A549 (cell line): ENCODE measurements around the gene RPS6KB1. TPM values are rescaled to one million over a fixed set of nuclear protein-coding genes. Genes with fewer than 3 reads are reported as not detected.
"Not testable (repeated sequence)": the region's sequence is repeated elsewhere in the genome, so short reads cannot be mapped to it uniquely, and the experiment has no call there.

Source experiments
- ATAC-seq, 2 experiments: fragments of 200-7000 bp in 1 of 2; fragments of >200 bp in 1 of 2; cut with Nextera tagmentation in 1 of 2; cut with Tn5 transposase in 1 of 2; 3 replicates each; pipeline versions ENCODE4 v1.8.0 to v1.9.1; 2018 to 2020; ENCODE audit warnings: mild to moderate bottlenecking in 1 of 2, moderate library complexity in 1 of 2
- CTCF ChIA-PET: fragments of 300-600 bp; sonication (Branson Sonifier 250); formaldehyde crosslinking; extraction: SDS; loops from one replicate; lab custom pipeline; 2021; ENCODE audit warnings: antibody characterized with exemption, inconsistent platforms; lab: Yijun Ruan, JAX
- POLR2A ChIA-PET: fragments of 350-600 bp; formaldehyde crosslinking; extraction: SDS; loops from one replicate; lab custom pipeline; 2021; ENCODE audit warnings: antibody characterized with exemption, inconsistent platforms; lab: Yijun Ruan, JAX
- DNase-seq, 2 experiments: peaks; one replicate each; pipeline versions ENCODE4 v3.0.0 to v3.0.0-alpha.2; 2011 to 2016; ENCODE audit warnings: low read depth in 1 of 2, low spot score in 1 of 2
- FAIRE-seq: peaks from 2 replicates; lab custom pipeline; 2011; peaks lifted over from hg19 to GRCh38; lab: Jason Lieb, UNC
- H3K27ac ChIP-seq, 2 experiments: fragments of >200 bp; sonication (Bioruptor Twin); formaldehyde crosslinking; 3 replicates each; pipeline ENCODE4 v1.5.1; 2016 to 2017
- H3K4me1 ChIP-seq: fragments of >200 bp; sonication (Bioruptor Twin); formaldehyde crosslinking; 3 replicates; pipeline ENCODE4 v1.6.1; 2016
- H3K4me2 ChIP-seq: fragments of >200 bp; sonication (Bioruptor Twin); formaldehyde crosslinking; 3 replicates; pipeline ENCODE4 v1.6.1; 2016
- H3K4me3 ChIP-seq: fragments of >200 bp; sonication (Bioruptor Twin); formaldehyde crosslinking; 3 replicates; pipeline ENCODE4 v1.5.1; 2016
- H3K9me3 ChIP-seq: fragments of >200 bp; sonication (Bioruptor Twin); formaldehyde crosslinking; 3 replicates; pipeline ENCODE4 v1.6.1; 2016
- EHF ChIP-seq: fragments of 250-450 bp; sonication (Bioruptor Pico); IDR thresholded peaks from 2 replicates; pipeline ENCODE4 v1.5.0; 2020; ENCODE audit warnings: mild to moderate bottlenecking
- GATA3 ChIP-seq: IDR thresholded peaks from 2 replicates; pipeline ENCODE4 v1.6.1; 2012; ENCODE audit warnings: borderline replicate concordance
- HOXA7 ChIP-seq: fragments of 250-450 bp; sonication (Bioruptor Pico); IDR thresholded peaks from 2 replicates; pipeline ENCODE4 v1.5.0; 2020; ENCODE audit warnings: mild to moderate bottlenecking, moderate library complexity
- HOXB13 ChIP-seq: fragments of 250-450 bp; sonication (Bioruptor Pico); IDR thresholded peaks from 2 replicates; pipeline ENCODE4 v1.5.0; 2020; ENCODE audit warnings: low read depth, mild to moderate bottlenecking, moderate library complexity
- JUN ChIP-seq, 2 experiments: fragments of >200 bp; sonication (Bioruptor Twin); formaldehyde crosslinking; IDR thresholded peaks; 2 replicates in 1 of 2; 3 replicates in 1 of 2; pipeline ENCODE4 v1.6.1; 2016 to 2017
- NR3C1 ChIP-seq: fragments of >200 bp; sonication (Bioruptor Twin); formaldehyde crosslinking; IDR thresholded peaks from 3 replicates; pipeline ENCODE4 v1.6.1; 2017
- TFCP2L1 ChIP-seq: fragments of 250-450 bp; sonication (Bioruptor Pico); IDR thresholded peaks from 2 replicates; pipeline ENCODE4 v1.5.0; 2021; ENCODE audit warnings: mild to moderate bottlenecking
- ZNF302 ChIP-seq: fragments of 250-450 bp; sonication (Bioruptor Pico); IDR thresholded peaks from 2 replicates; pipeline ENCODE4 v1.9.0; 2021; ENCODE audit warnings: inconsistent platforms, mild to moderate bottlenecking, moderate library complexity
- ZSCAN20 ChIP-seq: fragments of 250-450 bp; sonication (Bioruptor Pico); IDR thresholded peaks from 2 replicates; pipeline ENCODE4 v1.8.0; 2022; ENCODE audit warnings: mild to moderate bottlenecking, moderate library complexity
- WGBS: methylation state at CpG from one replicate; pipeline ENCODE4 v1.1.6; 2017; ENCODE audit errors: missing lambda C conversion rate; 5-methylcytosine and 5-hydroxymethylcytosine counted together
- polyA plus RNA-seq, 4 experiments: library from polyadenylated mRNA; depleted of rRNA in 3 of 4; stranded (reverse); fragments of >200 nt; fragmentation: RNase III in 1 of 4; extraction: RNeasy Plus Mini Kit Qiagen cat#74134 plus additional on column Dnase treatment in 1 of 4; gene quantifications; 2 replicates in 3 of 4; 3 replicates in 1 of 4; pipeline ENCODE4 v1.2.3, GENCODE V29; 2011 to 2017
- TF ChIP-seq, protein P1 (sequence below): fragments of >200 bp; sonication (Bioruptor Twin); formaldehyde crosslinking; IDR thresholded peaks from 2 replicates; pipeline ENCODE4 v1.6.1; 2016
- TF ChIP-seq, protein P2 (sequence below): fragments of 250-450 bp; sonication (Bioruptor Pico); IDR thresholded peaks from 2 replicates; pipeline ENCODE4 v1.5.0; 2021; ENCODE audit warnings: mild to moderate bottlenecking, moderate library complexity, borderline replicate concordance

RPS6KB1 gene
- polyA plus RNA-seq, 2 of the 4 experiments (the other 2 are of a cell fraction): 57.3 to 81.7 TPM

DNA sequence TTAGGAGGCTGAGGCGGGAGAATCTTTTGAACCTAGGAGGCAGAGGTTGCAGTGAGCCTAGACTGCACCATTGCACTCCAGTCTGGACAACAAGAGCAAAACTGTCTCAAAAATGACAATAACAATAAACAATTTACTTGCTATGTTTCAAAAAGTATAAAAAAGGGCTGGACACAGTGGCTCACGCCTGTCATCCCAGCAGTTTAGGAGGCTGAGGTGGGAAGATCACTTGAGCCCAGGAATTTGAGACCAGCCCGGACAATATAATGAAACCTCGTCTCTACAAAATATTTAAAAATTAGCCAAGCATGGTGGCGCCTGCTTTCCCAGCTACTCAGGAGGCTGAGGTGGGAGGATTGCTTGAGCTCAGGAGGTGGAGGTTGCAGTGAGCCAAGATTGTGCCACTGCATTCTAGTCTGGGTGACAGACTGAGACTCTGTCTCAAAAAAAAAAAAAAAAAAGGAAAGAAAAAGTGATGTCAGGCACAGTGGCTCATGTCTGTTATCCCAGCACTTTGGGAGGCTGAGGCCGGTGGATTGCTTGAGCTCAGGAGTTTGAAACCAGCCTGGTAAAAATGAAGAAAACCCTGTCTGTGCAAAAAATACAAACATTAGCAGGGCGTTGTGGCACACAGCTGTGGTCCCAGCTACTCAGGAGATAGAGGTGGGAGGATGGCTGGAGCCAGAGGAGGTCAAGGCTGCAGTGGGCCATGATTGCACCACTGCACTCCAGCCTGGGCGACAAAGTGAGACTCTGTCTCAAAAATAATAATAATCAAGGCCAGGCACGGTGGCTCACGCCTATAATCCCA lies 38.8 kb upstream of the RPS6KB1 start:
- not testable (repeated sequence) for H3K9me3 ChIP-seq, ATAC-seq, FAIRE-seq, DNase-seq, H3K4me3 ChIP-seq
- POLR2A ChIA-PET: interaction anchor here (0.6 to 1.2 kb wide), 8 partner anchors 23 to 705 kb away, joined by 3 to 15 read pairs (median 4); partner anchors contain the start of gene CLTC
- Histone ChIP-seq H3K4me1 (peaks cover 96% of the 10 kb centered on the region), H3K27ac (peak overlapping the region; percentile 91 to 96), H3K4me2 (peak overlapping the region; percentile 61)
- 72% methylated on average over 10 of the region's 10 CpGs for WGBS
- peak; percentile 84; the same call in 1 of the 2 replicates for TF ChIP-seq ZSCAN20
- TF ChIP-seq ZNF302: peak; percentile 36; the same call in 1 of the 2 replicates
- peak; percentile 69 for TF ChIP-seq EHF
- 0 out of 2 replicates have a peak, but pooled peaks have one; percentile 3 for TF ChIP-seq TFCP2L1
- CTCF ChIA-PET: interaction anchor here (0.6 to 2.4 kb wide), 20 partner anchors 8 to 524 kb away, joined by 3 to 17 read pairs (median 4); no protein-coding TSS in a partner anchor

DNA sequence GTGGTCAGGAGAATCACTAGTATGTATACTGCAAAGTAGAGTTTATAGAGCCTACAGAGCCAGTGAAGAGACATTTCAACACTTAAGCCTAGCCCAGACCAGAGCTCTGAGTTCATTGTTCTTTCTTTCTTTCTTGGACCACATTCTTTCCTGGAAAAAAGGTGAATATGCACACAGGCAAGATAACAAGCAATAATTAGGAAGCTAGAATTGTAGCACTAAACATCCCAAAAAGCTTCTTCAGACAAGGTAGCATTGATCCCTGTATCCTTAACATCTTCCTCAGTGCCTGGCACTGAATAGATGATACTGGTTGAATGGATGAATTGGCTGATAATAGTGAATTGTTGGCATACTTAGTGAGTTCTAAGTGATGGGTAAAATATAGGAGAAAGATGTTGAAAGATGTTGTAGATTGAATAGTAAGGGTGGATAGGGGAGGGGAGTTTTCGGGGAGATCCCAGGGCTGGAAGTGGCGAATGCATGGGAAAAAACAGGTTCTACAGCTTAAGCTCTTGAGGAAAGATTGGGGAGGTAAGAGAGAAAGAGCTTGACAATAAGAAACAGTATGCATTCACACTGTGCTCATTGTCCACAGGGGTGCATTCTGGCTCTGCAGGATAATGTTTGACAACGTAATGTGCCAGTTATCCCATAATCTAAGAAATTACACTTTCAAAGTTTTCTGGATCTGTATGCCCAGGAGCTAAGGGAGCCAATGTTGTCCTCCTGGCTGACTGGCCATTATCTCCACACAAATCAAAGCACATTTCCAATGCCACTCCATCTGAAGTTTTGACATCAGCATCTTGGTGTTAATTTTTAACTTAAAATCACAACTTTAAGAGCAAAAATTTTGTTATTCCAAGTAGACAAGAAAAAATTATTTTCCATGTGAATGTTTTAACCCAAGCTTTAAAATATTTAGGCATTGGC lies 35.8 kb upstream of the RPS6KB1 start:
- DNase-seq (peak in 1 of 2 experiments; percentile 49), FAIRE-seq (peak; percentile 23), ATAC-seq (no peak)
- Histone ChIP-seq H3K4me3 (no peak overlapping the region), H3K9me3 (peaks cover 7% of the 10 kb centered on the region; the same call in 1 of the 3 replicates), H3K27ac (peak overlapping the region; percentile 91 to 96), H3K4me1 (peaks cover 75% of the 10 kb centered on the region), H3K4me2 (peak overlapping the region; percentile 61)
- ChIA-PET CTCF (interaction anchor here (0.7 to 2.2 kb wide), 5 partner anchors 14 to 298 kb away, joined by 3 to 5 read pairs (median 4); no protein-coding TSS in a partner anchor), POLR2A (interaction anchor here (1.1 to 1.4 kb wide), 2 partner anchors 35 to 71 kb away, joined by 4 read pairs; partner anchors contain the start of gene TUBD1)
- TF ChIP-seq, protein P1, sequence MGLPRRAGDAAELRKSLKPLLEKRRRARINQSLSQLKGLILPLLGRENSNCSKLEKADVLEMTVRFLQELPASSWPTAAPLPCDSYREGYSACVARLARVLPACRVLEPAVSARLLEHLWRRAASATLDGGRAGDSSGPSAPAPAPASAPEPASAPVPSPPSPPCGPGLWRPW: no peak
- TF ChIP-seq GATA3: peak; percentile 15; the same call in 1 of the 2 replicates
- TF ChIP-seq HOXA7 (CRISPR knock-in tag): 0 out of 2 replicates have a peak, but pooled peaks have one; percentile 53
- TF ChIP-seq HOXB13 (CRISPR knock-in tag): peak; percentile 68
- 0 out of 5 replicates have a peak, but pooled peaks of 1 of the 2 experiments have one; percentile 39 for TF ChIP-seq JUN (IDR thresholded peaks at IDR 0.05)
- TF ChIP-seq, protein P2, sequence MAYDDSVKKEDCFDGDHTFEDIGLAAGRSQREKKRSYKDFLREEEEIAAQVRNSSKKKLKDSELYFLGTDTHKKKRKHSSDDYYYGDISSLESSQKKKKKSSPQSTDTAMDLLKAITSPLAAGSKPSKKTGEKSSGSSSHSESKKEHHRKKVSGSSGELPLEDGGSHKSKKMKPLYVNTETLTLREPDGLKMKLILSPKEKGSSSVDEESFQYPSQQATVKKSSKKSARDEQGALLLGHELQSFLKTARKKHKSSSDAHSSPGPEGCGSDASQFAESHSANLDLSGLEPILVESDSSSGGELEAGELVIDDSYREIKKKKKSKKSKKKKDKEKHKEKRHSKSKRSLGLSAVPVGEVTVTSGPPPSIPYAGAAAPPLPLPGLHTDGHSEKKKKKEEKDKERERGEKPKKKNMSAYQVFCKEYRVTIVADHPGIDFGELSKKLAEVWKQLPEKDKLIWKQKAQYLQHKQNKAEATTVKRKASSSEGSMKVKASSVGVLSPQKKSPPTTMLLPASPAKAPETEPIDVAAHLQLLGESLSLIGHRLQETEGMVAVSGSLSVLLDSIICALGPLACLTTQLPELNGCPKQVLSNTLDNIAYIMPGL (CRISPR knock-in tag): 0 out of 2 replicates have a peak, but pooled peaks have one; percentile 17
- WGBS: 65% methylated on average over 3 of the region's 3 CpGs

DNA sequence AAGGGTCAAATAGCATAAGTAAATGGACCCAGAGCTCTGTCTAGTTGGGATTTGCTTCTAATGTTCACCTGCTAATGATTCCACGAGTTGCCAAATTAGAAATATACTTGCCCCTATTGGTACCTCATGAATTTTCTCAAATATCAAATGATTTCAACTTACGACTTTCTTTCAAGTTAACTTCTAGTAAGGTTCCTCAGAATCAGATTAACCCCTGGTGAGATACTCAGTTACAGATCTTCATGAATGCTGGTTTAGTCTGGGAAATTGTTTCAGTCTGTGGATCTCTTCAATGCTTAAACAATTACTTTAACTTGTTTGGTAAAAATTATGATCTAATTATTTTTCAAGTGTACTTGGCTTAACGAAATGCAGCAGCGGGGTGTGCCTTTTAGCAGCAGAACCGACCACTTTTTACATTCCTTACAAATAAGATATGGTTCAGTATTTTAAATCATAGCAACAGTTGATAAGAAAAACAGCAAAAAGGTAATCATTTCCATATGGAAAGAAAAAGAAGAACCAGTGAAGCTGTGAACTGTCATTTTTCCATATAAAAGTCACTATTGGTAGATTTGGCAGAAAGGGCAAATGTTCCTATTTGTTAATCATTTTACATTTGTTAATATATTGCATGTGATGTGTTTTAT lies 34.6 kb upstream of the RPS6KB1 start:
- ATAC-seq (no peak), FAIRE-seq (peak; percentile 28), DNase-seq (no peak)
- H3K4me2 ChIP-seq: peak overlapping the region; percentile 61; the same call in 1 of the 3 replicates
- peaks cover 4% of the 10 kb centered on the region; the same call in 1 of the 3 replicates for H3K9me3 ChIP-seq
- H3K4me1 ChIP-seq: peaks cover 64% of the 10 kb centered on the region
- ChIA-PET POLR2A (interaction anchor here (1.4 to 2.1 kb wide), 3 partner anchors 34 to 239 kb away, joined by 4 to 18 read pairs (median 5); partner anchors contain the start of genes CLTC and TUBD1), CTCF (interaction anchor here (0.8 to 2.2 kb wide), 10 partner anchors 12 to 94 kb away, joined by 3 to 15 read pairs (median 4); no protein-coding TSS in a partner anchor)
- no peak overlapping the region for H3K4me3 ChIP-seq
- peak overlapping the region; percentile 91 to 96 for H3K27ac ChIP-seq
- WGBS: 84% methylated on average over 5 of the region's 5 CpGs
- TF ChIP-seq NR3C1 (no peak), HOXA7 (CRISPR knock-in tag) (peak; percentile 36; the same call in 1 of the 2 replicates)
